WTC11 (cell line): ENCODE measurements around the gene CD8B. TPM values are rescaled to one million over a fixed set of nuclear protein-coding genes. Genes with fewer than 3 reads are reported as not detected.

Experiments used
- ATAC-seq: fragments of 200-7000 bp; cut with Tn5 transposase; 2 replicates; pipeline ENCODE4 v1.10.0; 2021; ENCODE audit warnings: mild to moderate bottlenecking, moderate library complexity
- CTCF ChIA-PET: fragments of 300-600 bp; sonication (Branson Sonifier 250); formaldehyde crosslinking; loops from one replicate; lab custom pipeline; 2021; ENCODE audit warnings: antibody characterized with exemption; lab: Charles Lee
- POLR2A ChIA-PET: fragments of 350-600 bp; sonication (Branson Sonifier 250); formaldehyde crosslinking; loops from one replicate; lab custom pipeline; 2021; ENCODE audit warnings: antibody characterized with exemption; lab: Charles Lee
- DNase-seq: peaks from one replicate; pipeline ENCODE4 v3.0.0; 2021; ENCODE audit warnings: low spot score
- H3K27ac Mint-ChIP-seq: 2 replicates; pipeline ENCODE4 v1.8.0; 2021; ENCODE audit warnings: mixed read lengths
- H3K27me3 Mint-ChIP-seq: 2 replicates; pipeline ENCODE4 v1.8.0; 2021; ENCODE audit warnings: low read depth, mild to moderate bottlenecking, moderate library complexity, mixed read lengths
- H3K36me3 Mint-ChIP-seq: 2 replicates; pipeline ENCODE4 v1.8.0; 2021; ENCODE audit warnings: mixed read lengths
- H3K4me1 Mint-ChIP-seq: 2 replicates; pipeline ENCODE4 v1.8.0; 2022; ENCODE audit warnings: mixed read lengths
- H3K4me3 Mint-ChIP-seq: 2 replicates; pipeline ENCODE4 v1.8.0; 2021; ENCODE audit warnings: mild to moderate bottlenecking, moderate library complexity, mixed read lengths
- H3K9me3 Mint-ChIP-seq: 2 replicates; pipeline ENCODE4 v1.8.0; 2021; ENCODE audit warnings: mixed read lengths
- CBFB ChIP-seq: sonication (generic); formaldehyde crosslinking; IDR thresholded peaks from 2 replicates; pipeline ENCODE4 v1.8.1; 2022; ENCODE audit warnings: mild to moderate bottlenecking, low read depth, missing genetic modification reagents
- CREM ChIP-seq: sonication (generic); formaldehyde crosslinking; IDR thresholded peaks from 2 replicates; pipeline ENCODE4 v1.8.1; 2022; ENCODE audit warnings: mild to moderate bottlenecking, missing genetic modification reagents, moderate library complexity
- EMX1 ChIP-seq: fragments of 250-450 bp; sonication (Bioruptor Pico); IDR thresholded peaks from 2 replicates; pipeline ENCODE4 v1.8.0; 2021; ENCODE audit warnings: mild to moderate bottlenecking
- FOXJ3 ChIP-seq: sonication (generic); formaldehyde crosslinking; IDR thresholded peaks from 2 replicates; pipeline ENCODE4 v1.9.0; 2021; ENCODE audit warnings: missing genetic modification reagents, mild to moderate bottlenecking, borderline replicate concordance
- GABPB1 ChIP-seq: sonication (generic); formaldehyde crosslinking; IDR thresholded peaks from 2 replicates; pipeline ENCODE4 v1.8.1; 2023; ENCODE audit warnings: mild to moderate bottlenecking, missing genetic modification reagents
- GTF2I ChIP-seq: fragments of 250-450 bp; sonication (Bioruptor Pico); conservative IDR thresholded peaks from 2 replicates; pipeline ENCODE4 v1.4.0; 2021; ENCODE audit warnings: mild to moderate bottlenecking
- HMGA2 ChIP-seq: fragments of 250-450 bp; sonication (Bioruptor Pico); IDR thresholded peaks from 2 replicates; pipeline ENCODE4 v1.4.0; 2021; ENCODE audit warnings: mild to moderate bottlenecking, moderate library complexity
- MYBL2 ChIP-seq: sonication (generic); formaldehyde crosslinking; IDR thresholded peaks from 2 replicates; pipeline ENCODE4 v1.8.1; 2023; ENCODE audit warnings: mild to moderate bottlenecking, moderate library complexity, missing genetic modification reagents
- PRRX2 ChIP-seq: fragments of 250-450 bp; sonication (Bioruptor Pico); IDR thresholded peaks from 2 replicates; pipeline ENCODE4 v1.8.0; 2021; ENCODE audit warnings: mild to moderate bottlenecking
- RELA ChIP-seq: sonication (generic); formaldehyde crosslinking; IDR thresholded peaks from 2 replicates; pipeline ENCODE4 v1.8.1; 2022; ENCODE audit warnings: missing genetic modification reagents, mild to moderate bottlenecking, borderline replicate concordance
- RORB ChIP-seq: fragments of 250-450 bp; sonication (Bioruptor Pico); IDR thresholded peaks from 2 replicates; pipeline ENCODE4 v1.9.0; 2021; ENCODE audit warnings: mild to moderate bottlenecking
- SMAD4 ChIP-seq: sonication (generic); formaldehyde crosslinking; IDR thresholded peaks from 2 replicates; pipeline ENCODE4 v1.8.0; 2022; ENCODE audit warnings: mild to moderate bottlenecking, missing genetic modification reagents
- TEAD4 ChIP-seq: sonication (generic); formaldehyde crosslinking; IDR thresholded peaks from 2 replicates; pipeline ENCODE4 v1.8.0; 2022; ENCODE audit warnings: mild to moderate bottlenecking, missing genetic modification reagents
- ZBTB21 ChIP-seq: sonication (generic); formaldehyde crosslinking; IDR thresholded peaks from 2 replicates; pipeline ENCODE4 v1.8.1; 2023; ENCODE audit warnings: mild to moderate bottlenecking, missing genetic modification reagents, borderline replicate concordance
- ZNF121 ChIP-seq: sonication (generic); formaldehyde crosslinking; IDR thresholded peaks from 2 replicates; pipeline ENCODE4 v1.8.0; 2023; ENCODE audit warnings: missing genetic modification reagents
- ZNF138 ChIP-seq: sonication (generic); formaldehyde crosslinking; conservative IDR thresholded peaks from 2 replicates; pipeline ENCODE4 v1.8.1; 2022; ENCODE audit warnings: mild to moderate bottlenecking, moderate library complexity, missing genetic modification reagents
- total RNA-seq: library from RNA; stranded (reverse); gene quantifications from 3 replicates; pipeline ENCODE4 v1.2.3, GENCODE V29; 2021
- TF ChIP-seq, protein P1 (sequence below): sonication (generic); formaldehyde crosslinking; IDR thresholded peaks from 2 replicates; pipeline ENCODE4 v1.8.1; 2023; ENCODE audit warnings: mild to moderate bottlenecking, missing genetic modification reagents, moderate library complexity
- TF ChIP-seq, protein P2 (sequence below): sonication (generic); formaldehyde crosslinking; IDR thresholded peaks from 2 replicates; pipeline ENCODE4 v1.8.0; 2023; ENCODE audit warnings: mild to moderate bottlenecking, missing genetic modification reagents
- TF ChIP-seq, protein P3 (sequence below): sonication (generic); formaldehyde crosslinking; conservative IDR thresholded peaks from 2 replicates; pipeline ENCODE4 v1.8.1; 2022; ENCODE audit warnings: mild to moderate bottlenecking, missing genetic modification reagents
- TF ChIP-seq, protein P4 (sequence below): fragments of 200-600 bp; IDR thresholded peaks from 2 replicates; pipeline ENCODE4 v1.8.0; 2022; ENCODE audit warnings: antibody characterized with exemption

The CD8B gene
- total RNA-seq, 1 experiment from 2014 or later: 0.70 TPM

DNA sequence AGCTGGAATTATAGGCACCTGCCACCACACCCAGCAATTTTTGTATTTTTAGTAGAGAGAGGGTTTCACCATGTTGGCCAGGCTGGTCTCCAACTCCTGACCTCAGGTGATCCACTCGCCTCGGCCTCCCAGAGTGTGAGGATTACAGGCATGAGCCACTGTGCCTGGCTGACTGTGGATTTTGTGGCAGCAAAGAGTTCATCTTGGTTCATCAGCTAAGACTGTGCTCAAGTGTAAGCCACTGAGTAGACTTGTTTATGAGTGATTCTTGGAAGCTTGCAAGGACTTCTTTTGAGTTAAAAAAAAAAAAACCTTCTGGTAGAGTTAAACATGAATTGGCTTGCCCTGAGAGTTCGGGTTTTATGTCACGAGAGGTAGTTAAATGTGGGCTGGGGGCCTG, 34.7 kb downstream of the CD8B start:
- ChIA-PET CTCF (no interaction called here), POLR2A (no interaction called here)
- DNase-seq (no peak), ATAC-seq (no peak)
- Mint-ChIP-seq H3K9me3 (peaks cover 11% of the 10 kb centered on the region), H3K27ac (no peak overlapping the region), H3K4me3 (no peak overlapping the region), H3K36me3 (peaks cover 6% of the 10 kb centered on the region), H3K27me3 (no peaks in the 10 kb centered on the region; the same call in 1 of the 2 replicates), H3K4me1 (peaks cover 12% of the 10 kb centered on the region)
- no peak for TF ChIP-seq CREM
- TF ChIP-seq RORB (CRISPR knock-in tag): no peak

DNA sequence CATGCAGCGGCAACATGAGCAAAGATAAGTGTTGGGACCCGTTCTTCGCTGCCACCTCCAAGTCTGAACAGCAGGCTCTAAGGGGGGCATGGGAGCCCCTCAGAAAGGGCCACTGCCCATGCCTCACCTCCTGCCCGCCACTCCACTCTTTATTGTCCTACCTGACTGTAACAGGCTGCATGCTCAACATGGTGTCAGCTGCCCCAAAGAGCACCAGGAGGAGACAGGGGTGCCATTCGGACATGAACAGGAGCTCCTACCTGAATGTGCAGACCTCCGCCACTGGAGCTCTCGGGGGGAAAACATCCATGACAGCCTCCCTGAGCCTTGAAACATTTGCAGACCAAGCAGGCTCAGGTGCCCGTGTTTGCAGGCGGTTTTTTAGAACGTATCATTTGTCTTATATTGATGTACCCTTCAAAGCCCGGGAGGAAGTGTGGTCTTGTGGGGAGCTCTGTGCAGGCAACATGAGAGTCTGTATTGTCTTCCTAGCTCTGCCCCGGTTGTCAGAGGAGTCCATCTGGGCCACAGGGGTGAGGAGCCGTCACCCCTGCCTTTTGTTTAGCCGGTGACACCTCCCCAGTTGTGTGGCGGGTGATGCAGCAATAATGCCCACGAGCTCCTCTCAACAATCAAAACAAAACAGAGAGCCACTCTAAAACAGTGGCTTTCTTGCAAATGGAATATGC, 35.8 kb downstream of the CD8B start:
- no peak for DNase-seq
- TF ChIP-seq MYBL2 (CRISPR knock-in tag) (no peak), FOXJ3 (CRISPR knock-in tag) (no peak), TEAD4 (CRISPR knock-in tag) (no peak), PRRX2 (CRISPR knock-in tag) (no peak)
- no peak for ATAC-seq
- no peaks in the 10 kb centered on the region; the same call in 1 of the 2 replicates for H3K27me3 Mint-ChIP-seq
- peaks cover 14% of the 10 kb centered on the region for H3K9me3 Mint-ChIP-seq
- H3K4me1 Mint-ChIP-seq: peaks cover 5% of the 10 kb centered on the region
- peaks cover 8% of the 10 kb centered on the region for H3K36me3 Mint-ChIP-seq
- no peak overlapping the region for H3K27ac Mint-ChIP-seq
- no peak overlapping the region for H3K4me3 Mint-ChIP-seq
- POLR2A ChIA-PET: no interaction called here
- CTCF ChIA-PET: interaction anchor here (1.6 kb wide), 1 partner anchor 18 kb away, joined by 5 read pairs; no protein-coding TSS in a partner anchor

DNA sequence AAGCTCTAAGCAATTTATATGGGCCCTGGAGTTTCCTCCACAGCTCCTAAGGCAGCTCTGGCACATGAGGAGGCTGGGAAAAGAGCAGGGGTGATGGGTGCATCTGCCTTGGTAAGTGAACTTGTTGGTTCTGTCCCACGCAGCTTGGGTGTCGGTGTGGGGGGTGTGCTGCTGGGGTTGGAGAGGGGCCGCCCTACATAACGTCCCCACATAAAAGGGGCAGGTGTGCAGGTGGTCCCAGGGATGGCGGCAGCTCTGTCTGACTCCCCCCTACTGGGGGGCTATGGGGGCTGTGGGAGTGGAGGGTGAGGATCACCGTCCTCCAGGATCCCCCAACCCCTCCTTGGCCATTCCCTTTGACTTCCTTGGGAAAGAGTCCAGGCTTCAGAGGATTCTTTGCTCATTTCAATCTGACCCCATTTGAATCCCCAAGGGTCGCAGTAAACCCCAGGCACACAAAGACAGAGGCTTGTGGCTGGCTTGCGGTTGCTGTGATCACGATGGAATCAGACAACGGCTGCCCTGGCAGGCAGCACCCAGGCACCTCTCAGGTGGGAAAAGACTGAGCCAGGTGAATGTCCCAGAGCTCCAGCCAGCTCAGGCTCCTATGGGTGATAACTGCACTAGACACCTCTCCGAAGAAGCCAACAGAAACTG, 36.5 kb downstream of the CD8B start:
- POLR2A ChIA-PET: no interaction called here
- TF ChIP-seq SMAD4 (CRISPR knock-in tag) (no peak), EMX1 (CRISPR knock-in tag) (no peak), RELA (CRISPR knock-in tag) (no peak), ZBTB21 (CRISPR knock-in tag) (no peak), CBFB (CRISPR knock-in tag) (no peak), HMGA2 (CRISPR knock-in tag) (no peak), ZNF138 (CRISPR knock-in tag) (no peak), GABPB1 (no peak), ZNF121 (CRISPR knock-in tag) (no peak), GTF2I (CRISPR knock-in tag) (no peak)
- TF ChIP-seq, protein P1, sequence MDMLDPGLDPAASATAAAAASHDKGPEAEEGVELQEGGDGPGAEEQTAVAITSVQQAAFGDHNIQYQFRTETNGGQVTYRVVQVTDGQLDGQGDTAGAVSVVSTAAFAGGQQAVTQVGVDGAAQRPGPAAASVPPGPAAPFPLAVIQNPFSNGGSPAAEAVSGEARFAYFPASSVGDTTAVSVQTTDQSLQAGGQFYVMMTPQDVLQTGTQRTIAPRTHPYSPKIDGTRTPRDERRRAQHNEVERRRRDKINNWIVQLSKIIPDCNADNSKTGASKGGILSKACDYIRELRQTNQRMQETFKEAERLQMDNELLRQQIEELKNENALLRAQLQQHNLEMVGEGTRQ (CRISPR knock-in tag): no peak
- TF ChIP-seq, protein P2, sequence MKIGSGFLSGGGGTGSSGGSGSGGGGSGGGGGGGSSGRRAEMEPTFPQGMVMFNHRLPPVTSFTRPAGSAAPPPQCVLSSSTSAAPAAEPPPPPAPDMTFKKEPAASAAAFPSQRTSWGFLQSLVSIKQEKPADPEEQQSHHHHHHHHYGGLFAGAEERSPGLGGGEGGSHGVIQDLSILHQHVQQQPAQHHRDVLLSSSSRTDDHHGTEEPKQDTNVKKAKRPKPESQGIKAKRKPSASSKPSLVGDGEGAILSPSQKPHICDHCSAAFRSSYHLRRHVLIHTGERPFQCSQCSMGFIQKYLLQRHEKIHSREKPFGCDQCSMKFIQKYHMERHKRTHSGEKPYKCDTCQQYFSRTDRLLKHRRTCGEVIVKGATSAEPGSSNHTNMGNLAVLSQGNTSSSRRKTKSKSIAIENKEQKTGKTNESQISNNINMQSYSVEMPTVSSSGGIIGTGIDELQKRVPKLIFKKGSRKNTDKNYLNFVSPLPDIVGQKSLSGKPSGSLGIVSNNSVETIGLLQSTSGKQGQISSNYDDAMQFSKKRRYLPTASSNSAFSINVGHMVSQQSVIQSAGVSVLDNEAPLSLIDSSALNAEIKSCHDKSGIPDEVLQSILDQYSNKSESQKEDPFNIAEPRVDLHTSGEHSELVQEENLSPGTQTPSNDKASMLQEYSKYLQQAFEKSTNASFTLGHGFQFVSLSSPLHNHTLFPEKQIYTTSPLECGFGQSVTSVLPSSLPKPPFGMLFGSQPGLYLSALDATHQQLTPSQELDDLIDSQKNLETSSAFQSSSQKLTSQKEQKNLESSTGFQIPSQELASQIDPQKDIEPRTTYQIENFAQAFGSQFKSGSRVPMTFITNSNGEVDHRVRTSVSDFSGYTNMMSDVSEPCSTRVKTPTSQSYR: no peak
- TF ChIP-seq, protein P3, sequence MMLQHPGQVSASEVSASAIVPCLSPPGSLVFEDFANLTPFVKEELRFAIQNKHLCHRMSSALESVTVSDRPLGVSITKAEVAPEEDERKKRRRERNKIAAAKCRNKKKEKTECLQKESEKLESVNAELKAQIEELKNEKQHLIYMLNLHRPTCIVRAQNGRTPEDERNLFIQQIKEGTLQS (CRISPR knock-in tag): no peak
- TF ChIP-seq, protein P4, sequence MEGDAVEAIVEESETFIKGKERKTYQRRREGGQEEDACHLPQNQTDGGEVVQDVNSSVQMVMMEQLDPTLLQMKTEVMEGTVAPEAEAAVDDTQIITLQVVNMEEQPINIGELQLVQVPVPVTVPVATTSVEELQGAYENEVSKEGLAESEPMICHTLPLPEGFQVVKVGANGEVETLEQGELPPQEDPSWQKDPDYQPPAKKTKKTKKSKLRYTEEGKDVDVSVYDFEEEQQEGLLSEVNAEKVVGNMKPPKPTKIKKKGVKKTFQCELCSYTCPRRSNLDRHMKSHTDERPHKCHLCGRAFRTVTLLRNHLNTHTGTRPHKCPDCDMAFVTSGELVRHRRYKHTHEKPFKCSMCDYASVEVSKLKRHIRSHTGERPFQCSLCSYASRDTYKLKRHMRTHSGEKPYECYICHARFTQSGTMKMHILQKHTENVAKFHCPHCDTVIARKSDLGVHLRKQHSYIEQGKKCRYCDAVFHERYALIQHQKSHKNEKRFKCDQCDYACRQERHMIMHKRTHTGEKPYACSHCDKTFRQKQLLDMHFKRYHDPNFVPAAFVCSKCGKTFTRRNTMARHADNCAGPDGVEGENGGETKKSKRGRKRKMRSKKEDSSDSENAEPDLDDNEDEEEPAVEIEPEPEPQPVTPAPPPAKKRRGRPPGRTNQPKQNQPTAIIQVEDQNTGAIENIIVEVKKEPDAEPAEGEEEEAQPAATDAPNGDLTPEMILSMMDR: no peak
- TF ChIP-seq, all 79 proteins: peak for 0
- peaks cover 8% of the 10 kb centered on the region for H3K36me3 Mint-ChIP-seq
- ATAC-seq (no peak), DNase-seq (no peak)
- H3K9me3 Mint-ChIP-seq: peaks cover 14% of the 10 kb centered on the region
- H3K27ac Mint-ChIP-seq: no peak overlapping the region
- H3K4me1 Mint-ChIP-seq: peaks cover 5% of the 10 kb centered on the region
- CTCF ChIA-PET: interaction anchor here (1.6 kb wide), 1 partner anchor 17 kb away, joined by 5 read pairs; no protein-coding TSS in a partner anchor
- no peak overlapping the region for H3K4me3 Mint-ChIP-seq
- H3K27me3 Mint-ChIP-seq: no peaks in the 10 kb centered on the region; the same call in 1 of the 2 replicates
